Measurements from ENCODE around the gene PNLIPRP1.

PNLIPRP1 gene

DNA sequence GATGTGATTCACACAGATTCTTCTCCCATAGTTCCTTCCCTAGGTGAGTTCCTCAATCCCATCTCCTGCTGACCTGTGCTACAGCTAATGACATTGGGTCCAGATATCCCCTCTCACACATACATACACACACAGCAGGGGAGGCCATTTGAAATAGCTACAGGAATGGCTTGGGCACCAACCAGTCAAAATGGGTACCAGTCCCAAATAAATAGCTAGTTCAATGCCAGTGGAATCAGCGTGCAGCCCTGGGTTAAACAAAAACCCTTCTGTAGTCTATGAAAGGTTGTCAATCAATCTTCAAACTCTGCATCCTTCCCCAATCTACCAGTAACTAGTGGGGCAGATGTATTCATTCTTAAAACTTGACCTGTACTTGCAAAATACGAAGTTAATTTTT is 39.3 kb downstream of the PNLIPRP1 start:
- no peak for DNase-seq

DNA sequence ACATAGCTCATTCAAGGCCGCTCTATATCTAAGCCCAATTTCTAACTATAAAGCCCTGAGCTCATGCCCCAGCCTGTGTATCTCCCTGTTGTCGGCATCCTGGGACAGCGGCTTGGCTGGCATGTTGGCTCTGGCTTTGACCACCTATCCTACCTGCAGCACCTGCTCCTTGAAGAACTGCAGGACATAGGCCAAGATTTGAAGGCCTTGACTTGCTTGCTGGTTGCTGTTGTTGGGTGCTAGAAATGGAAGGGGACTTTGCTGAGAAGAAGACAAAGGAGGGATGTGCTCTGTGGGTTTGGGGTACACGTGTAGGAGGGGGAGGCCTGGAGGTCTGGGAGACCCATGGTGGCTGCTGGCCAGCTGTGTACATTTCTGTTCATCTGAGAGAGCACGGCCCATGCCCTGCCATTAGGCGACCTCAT is 41.1 kb downstream of the PNLIPRP1 start:
- DNase-seq, result no peak

DNA sequence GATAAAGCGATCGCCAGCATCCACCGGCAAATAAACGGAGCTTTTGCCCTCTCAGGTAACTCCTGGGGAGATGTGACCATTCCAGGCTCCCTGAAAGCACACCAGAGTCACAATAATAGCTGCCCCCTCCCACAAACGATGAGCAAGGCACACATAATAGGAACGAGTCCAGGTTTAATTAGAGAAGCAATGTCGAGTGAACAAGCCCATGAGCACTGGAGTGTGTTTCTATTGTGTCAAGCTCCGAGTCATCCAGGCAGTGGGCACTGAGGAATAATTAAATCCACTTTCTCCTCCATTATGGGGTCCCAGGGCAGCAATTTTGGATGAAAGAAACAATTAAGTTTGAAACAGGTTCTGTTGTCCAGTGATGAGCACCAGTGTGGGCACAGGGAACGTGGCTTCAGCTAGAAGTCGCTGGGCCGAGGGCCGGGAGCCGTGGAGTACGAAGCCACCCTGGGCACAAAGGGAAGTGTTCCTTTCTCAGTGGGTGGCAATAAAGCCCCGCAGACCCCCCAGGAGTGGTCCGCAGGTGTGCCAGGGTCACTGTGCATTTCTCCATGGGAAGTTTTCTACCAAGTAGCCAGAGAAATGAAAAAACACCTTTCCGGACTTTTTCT is 41.9 kb downstream of the PNLIPRP1 start:
- no peak for DNase-seq

DNA sequence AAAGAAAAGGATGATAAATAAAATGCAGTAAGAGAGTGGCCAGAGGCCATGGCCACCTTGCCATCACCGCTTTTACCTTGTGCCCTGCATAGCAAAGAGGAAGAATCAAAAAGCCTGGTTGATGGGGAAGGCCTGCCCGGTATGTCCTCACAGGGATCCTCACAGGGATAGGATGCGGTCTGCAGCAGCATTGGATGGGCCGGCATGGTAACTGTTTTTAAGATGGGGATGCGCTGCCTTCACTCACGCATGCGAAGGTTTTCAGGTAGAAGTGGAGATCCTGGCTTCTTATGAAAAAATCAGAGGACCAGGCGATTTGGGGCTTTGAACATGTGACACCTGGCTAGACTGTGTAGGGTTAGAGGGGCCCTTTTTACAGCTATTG is 42.4 kb downstream of the PNLIPRP1 start:
- no peak for DNase-seq

DNA sequence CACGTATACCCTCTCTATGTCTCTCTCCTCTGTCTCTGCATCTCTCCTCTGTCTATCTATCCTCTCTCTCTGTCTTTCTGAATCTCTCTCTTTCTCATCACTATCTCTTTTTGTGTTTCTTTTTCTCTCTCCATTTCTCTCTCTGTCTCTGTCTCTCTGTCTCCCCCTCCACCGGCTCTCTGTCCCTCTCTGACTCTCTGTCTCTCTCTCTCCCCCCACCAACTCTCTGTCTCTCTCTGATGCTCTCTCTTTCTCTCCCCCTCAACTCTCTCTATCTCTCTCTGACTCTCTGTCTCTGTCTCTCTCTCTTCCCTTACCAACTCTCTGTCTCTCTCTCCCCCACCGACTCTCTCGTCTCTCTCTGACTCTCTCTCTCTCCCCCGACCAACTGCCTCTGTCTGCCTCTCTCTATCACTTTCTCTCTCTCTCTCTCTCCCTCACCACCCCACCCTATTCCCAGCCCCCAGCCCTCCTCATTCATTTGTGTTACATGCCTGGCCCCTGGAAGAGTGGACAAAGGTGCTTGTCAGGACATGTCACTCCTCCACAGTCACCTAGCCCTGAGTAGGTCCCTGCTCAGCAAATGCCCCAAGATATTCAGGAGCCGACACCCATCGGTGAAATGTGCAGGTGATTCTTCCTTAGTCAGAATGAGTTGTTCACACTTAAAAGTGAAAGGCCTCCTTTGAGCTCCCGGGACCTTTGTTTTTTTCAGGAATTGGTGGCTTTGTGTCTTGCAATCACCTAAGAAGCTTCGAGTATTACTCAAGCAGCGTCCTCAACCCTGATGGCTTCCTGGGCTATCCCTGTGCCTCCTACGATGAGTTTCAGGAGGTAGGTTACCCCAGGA is 43.6 kb downstream of the PNLIPRP1 start:
- no peak for DNase-seq

GRCh38 chr10:116636385-116636784 is 45.6 kb downstream of the PNLIPRP1 start:
- DNase-seq, result no peak

DNA sequence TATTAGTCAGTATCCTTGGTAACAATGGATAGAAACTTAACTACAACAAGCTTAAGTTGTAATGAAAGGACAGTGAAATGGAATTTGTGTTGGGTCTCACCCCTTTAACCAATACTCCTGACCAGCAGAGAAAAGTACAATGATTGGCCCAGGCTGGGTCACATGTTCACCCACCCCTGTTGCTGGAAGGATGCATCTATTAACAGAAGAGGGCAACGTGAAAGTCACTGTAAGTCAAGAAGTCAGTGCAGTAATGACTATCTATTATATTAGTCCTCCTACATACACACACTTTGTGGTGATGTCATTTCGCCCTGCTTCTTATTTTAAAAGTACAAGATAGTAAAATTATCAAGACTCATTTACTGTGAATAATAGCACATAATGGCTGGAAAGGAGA is 46.2 kb downstream of the PNLIPRP1 start:
- no peak for DNase-seq

GRCh38 chr10:116637830-116638229 is 47.1 kb downstream of the PNLIPRP1 start:
- DNase-seq, result no peak

DNA sequence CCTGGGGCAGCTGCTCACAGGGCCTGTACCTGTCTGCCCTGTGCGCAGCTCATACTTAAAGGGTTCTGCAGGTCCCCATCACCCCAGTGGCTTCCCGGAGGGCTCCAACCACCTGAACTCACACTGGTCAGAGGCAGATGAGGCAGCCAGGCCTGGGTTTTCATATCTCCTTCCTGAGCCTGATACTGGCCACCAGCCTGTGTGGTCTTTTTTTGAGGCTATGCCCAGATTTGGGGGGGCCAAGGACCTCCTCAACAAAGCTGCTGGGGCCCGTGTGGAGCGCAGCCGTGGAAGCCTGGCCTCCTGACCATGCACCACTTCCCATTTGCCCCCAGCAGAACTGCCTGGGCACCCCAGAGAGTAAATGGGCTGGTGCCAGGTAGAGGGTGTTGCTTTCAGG is 55.7 kb downstream of the PNLIPRP1 start:
- DNase-seq, result no peak

DNA sequence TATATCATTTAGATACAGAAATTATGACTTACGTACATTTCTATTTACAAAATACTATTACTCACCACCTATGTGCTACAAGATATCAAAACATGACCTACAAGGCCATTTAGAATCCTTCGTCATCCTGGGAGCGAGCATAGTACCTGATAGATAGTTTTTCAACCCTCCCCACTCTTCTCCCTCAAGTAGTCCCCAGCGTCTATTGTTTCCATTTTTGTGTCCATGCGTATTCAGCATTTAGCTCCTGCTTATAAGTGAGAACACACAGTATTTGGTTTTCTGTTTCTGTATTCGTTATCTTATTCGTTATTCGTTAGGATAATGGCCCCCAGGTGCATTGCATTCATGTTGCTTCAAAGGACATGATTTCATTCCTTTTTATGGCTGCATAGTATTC is 58.1 kb downstream of the PNLIPRP1 start:
- DNase-seq, result no peak

- no peak for DNase-seq
These were observed 63.1 kb downstream of the PNLIPRP1 start for GRCh38 chr10:116653885-116654284.

DNA sequence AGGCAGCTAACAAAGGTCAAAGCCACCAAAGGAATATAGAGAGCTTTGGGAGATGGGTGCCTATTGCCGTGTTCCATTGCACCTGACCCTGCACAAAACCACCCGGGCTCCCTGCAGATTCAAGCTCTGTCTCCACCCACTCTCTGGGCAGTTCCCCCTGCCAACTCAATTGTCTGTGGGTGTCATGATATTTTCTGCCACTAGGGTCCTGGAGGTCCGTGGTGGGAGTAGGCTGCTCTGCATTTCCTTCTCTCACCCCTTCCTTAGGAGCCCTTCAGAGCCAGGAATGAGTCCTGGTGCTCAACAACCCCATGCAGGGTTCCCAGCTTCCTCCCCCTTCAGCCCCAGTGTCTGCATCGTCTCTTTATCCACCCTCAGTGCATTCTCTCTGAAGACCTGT is 64.1 kb downstream of the PNLIPRP1 start:
- DNase-seq, result no peak

DNA sequence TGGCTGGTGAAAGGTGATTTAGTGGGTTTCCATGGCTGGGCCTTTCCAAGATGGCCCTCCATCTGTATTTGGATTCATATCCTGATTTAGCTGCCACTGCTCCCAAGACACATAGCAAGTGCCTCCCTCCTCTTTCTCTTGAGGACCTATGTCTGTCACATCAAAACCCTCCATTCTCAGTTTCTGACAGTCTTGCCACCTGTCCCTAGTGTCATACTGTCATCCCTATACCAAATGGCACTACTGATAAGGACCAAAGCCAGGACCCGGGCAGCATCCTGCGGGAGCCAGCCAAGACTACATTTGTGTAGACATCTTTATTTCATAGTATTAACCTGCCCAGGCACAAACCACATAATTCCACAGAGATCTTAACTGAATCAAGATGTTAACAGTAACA is 64.8 kb downstream of the PNLIPRP1 start:
- DNase-seq, result no peak

GRCh38 chr10:116656044-116656443 is 65.3 kb downstream of the PNLIPRP1 start:
- no peak for DNase-seq

GRCh38 chr10:116657863-116658551 is 67.2 kb downstream of the PNLIPRP1 start:
- DNase-seq, result no peak

Data from amygdala (tissue), 56 donors.